Upper lobe of left lung (tissue), 6 donors: ENCODE measurements around the gene ZNF892. TPM values are rescaled to one million over a fixed set of nuclear protein-coding genes. Genes with fewer than 3 reads are reported as not detected.
"Not testable (repeated sequence)": the region's sequence is repeated elsewhere in the genome, so short reads cannot be mapped to it uniquely, and the experiment has no call there.

Experiments used
- ATAC-seq, 2 donors: fragments of 200-7000 bp; cut with Tn5 transposase; one replicate each; pipeline ENCODE4 v1.9.1; 2022; ENCODE audit warnings: mild to moderate bottlenecking in 2 of 2, moderate library complexity in 2 of 2; ENCODE audit not compliant: low FRiP score in 2 of 2
- DNase-seq, 2 donors: peaks; one replicate each; pipeline ENCODE4 v3.0.0-alpha.2; 2019 to 2020
- H3K27ac ChIP-seq, 4 donors: fragments of 200-600 bp; sonication (generic); one replicate each; pipeline ENCODE4 v1.5.1; 2016 to 2019
- H3K27me3 ChIP-seq, 4 donors: fragments of 200-600 bp; sonication (generic); one replicate each; pipeline ENCODE4 v1.5.1; 2017 to 2019
- H3K36me3 ChIP-seq, 4 donors: fragments of 200-600 bp; sonication (generic); one replicate each; pipeline ENCODE4 v1.5.1; 2016 to 2019
- H3K4me1 ChIP-seq, 4 donors: fragments of 200-600 bp; sonication (generic); one replicate each; pipeline ENCODE4 v1.5.1; 2018 to 2019
- H3K4me3 ChIP-seq, 4 donors: fragments of 200-600 bp; sonication (generic); one replicate each; pipeline ENCODE4 v1.5.1; 2017 to 2019; ENCODE audit warnings: mild to moderate bottlenecking in 2 of 4, moderate library complexity in 1 of 4
- H3K9me3 ChIP-seq, 4 donors: fragments of 200-600 bp; sonication (generic); one replicate each; pipeline ENCODE4 v1.5.1; 2018 to 2019
- EP300 ChIP-seq, 4 donors: sonication (generic); formaldehyde crosslinking; IDR thresholded peaks; one replicate each; pipeline ENCODE4 v1.5.1; 2017; ENCODE audit warnings: antibody characterized with exemption in 4 of 4, control low read depth in 2 of 4
- POLR2A ChIP-seq, 4 donors: fragments of 450-650 bp; IDR thresholded peaks; one replicate each; pipeline ENCODE4 v1.5.1; 2016 to 2017; ENCODE audit warnings: antibody characterized with exemption in 4 of 4, mild to moderate bottlenecking in 2 of 4
- POLR2AphosphoS5 ChIP-seq, 2 donors: sonication (generic); formaldehyde crosslinking; IDR thresholded peaks; one replicate each; pipeline ENCODE4 v1.5.1; 2017; ENCODE audit warnings: antibody characterized with exemption in 2 of 2
- WGBS, 2 donors: methylation state at CpG; one replicate each; pipeline ENCODE4 v1.1.5; 2017 to 2018; 5-methylcytosine and 5-hydroxymethylcytosine counted together
- total RNA-seq, 6 donors: library from RNA; depleted of rRNA in 4 of 6; stranded (reverse); fragments of >200 nt in 4 of 6; gene quantifications; one replicate each; pipeline versions ENCODE4 v1.1.0 to v1.2.1, GENCODE V29; 2016 to 2021
- TF ChIP-seq, protein P1 (sequence below), 6 experiments: fragments of 450-650 bp in 4 of 6; fragments of 200-600 bp in 2 of 6; sonication (generic) in 2 of 6; IDR thresholded peaks; one replicate each; pipeline ENCODE4 v1.5.1; 2016 to 2019; ENCODE audit warnings: antibody characterized with exemption in 6 of 6
- donor health status: DM: no; HTN: no; CAD: no; lungs with moderate emphysema.
- donor health status: DM: no; HTN: yes; CAD: no; lungs with severe emphysema.

ZNF892 gene
- total RNA-seq, 6 donors from 2014 or later, result 2.4 to 13.6 (median 4.4) TPM

DNA sequence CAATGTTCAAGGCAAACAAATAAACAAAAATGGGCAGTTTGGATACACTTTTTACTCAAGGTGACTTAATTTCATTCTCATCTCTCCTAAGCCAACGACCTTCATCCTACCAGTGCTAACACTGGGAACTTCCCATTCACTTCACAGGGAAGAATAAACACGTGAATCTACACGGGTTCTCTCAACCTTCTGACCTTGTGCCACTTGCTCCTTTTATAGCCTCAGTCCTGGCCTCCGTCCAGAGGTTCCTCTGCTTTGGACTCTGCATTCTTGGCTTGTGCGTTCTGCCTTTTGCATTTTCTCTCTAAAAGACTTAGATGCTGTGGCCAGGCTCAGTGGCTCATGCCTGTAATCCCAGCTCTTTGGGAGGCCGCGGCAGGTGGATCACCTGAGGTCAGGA is 27.9 kb upstream of the ZNF892 start:
- ATAC-seq (no peak), DNase-seq (no peak)
- Histone ChIP-seq H3K4me1 (no peaks in the 10 kb centered on the region), H3K27ac (no peak overlapping the region), H3K36me3 (peaks cover 21 to 60% (median 44%) of the 10 kb centered on the region in 4 donors), H3K9me3 (peaks cover 0 to 34% (median 18%) of the 10 kb centered on the region in 4 donors), H3K4me3 (no peak overlapping the region), H3K27me3 (no peaks in the 10 kb centered on the region)
- 86 to 87% methylated on average over 7 of the region's 7 CpGs for WGBS, 2 donors
- TF ChIP-seq POLR2A (IDR thresholded peaks at IDR 0.05), result no peak
- TF ChIP-seq, protein P1, sequence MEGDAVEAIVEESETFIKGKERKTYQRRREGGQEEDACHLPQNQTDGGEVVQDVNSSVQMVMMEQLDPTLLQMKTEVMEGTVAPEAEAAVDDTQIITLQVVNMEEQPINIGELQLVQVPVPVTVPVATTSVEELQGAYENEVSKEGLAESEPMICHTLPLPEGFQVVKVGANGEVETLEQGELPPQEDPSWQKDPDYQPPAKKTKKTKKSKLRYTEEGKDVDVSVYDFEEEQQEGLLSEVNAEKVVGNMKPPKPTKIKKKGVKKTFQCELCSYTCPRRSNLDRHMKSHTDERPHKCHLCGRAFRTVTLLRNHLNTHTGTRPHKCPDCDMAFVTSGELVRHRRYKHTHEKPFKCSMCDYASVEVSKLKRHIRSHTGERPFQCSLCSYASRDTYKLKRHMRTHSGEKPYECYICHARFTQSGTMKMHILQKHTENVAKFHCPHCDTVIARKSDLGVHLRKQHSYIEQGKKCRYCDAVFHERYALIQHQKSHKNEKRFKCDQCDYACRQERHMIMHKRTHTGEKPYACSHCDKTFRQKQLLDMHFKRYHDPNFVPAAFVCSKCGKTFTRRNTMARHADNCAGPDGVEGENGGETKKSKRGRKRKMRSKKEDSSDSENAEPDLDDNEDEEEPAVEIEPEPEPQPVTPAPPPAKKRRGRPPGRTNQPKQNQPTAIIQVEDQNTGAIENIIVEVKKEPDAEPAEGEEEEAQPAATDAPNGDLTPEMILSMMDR (IDR thresholded peaks at IDR 0.05), result no peak
- TF ChIP-seq POLR2AphosphoS5 (IDR thresholded peaks at IDR 0.05), result no peak
- no peak for TF ChIP-seq EP300 (IDR thresholded peaks at IDR 0.05)

DNA sequence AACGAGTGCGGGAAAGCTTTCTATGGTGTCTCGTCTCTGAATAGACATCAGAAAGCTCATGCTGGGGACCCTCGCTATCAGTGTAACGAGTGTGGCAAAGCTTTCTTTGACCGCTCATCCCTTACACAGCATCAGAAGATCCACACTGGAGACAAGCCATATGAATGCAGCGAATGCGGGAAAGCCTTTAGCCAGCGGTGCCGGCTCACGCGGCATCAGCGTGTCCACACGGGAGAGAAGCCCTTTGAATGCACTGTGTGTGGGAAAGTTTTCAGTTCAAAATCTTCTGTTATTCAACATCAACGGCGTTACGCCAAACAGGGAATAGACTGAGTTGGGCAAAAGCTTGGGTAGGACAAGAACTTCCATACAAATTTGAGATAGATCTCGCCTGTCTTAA is 25.5 kb upstream of the ZNF892 start:
- no peaks in the 10 kb centered on the region for H3K27me3 ChIP-seq

DNA sequence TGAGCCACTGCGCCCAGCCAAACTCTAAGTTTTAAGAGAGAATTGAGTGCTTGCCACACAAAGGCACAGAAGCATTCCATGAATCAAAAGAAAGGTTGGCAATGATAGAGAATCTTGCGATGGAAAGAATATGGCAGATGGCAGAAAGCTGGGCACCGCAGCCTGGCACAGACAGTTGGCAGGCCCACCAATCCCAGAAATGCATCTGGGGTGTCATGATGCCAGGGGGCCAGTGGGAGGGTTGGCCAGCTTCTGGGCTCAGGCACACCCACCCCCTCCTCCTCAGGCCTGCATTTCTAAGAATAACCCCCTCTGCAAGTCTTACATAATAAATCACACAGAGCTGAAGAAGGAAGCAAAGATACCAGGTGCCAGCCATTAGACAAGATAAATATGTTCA is 22.1 kb upstream of the ZNF892 start:
- Histone ChIP-seq H3K27me3 (no peaks in the 10 kb centered on the region), H3K4me1 (no peaks in the 10 kb centered on the region), H3K4me3 (no peak overlapping the region), H3K27ac (no peak overlapping the region), H3K36me3 (peaks cover 19 to 30% (median 26%) of the 10 kb centered on the region in 4 donors), H3K9me3 (peaks cover 0 to 26% (median 17%) of the 10 kb centered on the region in 4 donors)
- TF ChIP-seq, protein P1 (IDR thresholded peaks at IDR 0.05), result no peak
- DNase-seq (no peak), ATAC-seq (no peak)
- WGBS, 2 donors, result 98 to 100% methylated on average over 3 of the region's 3 CpGs

More for the DNA sequence above, 25.5 kb upstream of the ZNF892 start:
- peak in 1 of 2 donors; percentile 54 for DNase-seq
- no peak overlapping the region for H3K4me3 ChIP-seq
- TF ChIP-seq POLR2A (IDR thresholded peaks at IDR 0.05) (no peak), EP300 (IDR thresholded peaks at IDR 0.05) (no peak), POLR2AphosphoS5 (IDR thresholded peaks at IDR 0.05) (no peak)
- TF ChIP-seq, protein P1 (IDR thresholded peaks at IDR 0.05), result no peak
- H3K27ac ChIP-seq, result no peak overlapping the region
- WGBS, 2 donors, result 96 to 97% methylated on average over 18 of the region's 18 CpGs
- ATAC-seq, result no peak
- H3K4me1 ChIP-seq, result no peaks in the 10 kb centered on the region
- H3K9me3 ChIP-seq, result peaks cover 0 to 34% (median 18%) of the 10 kb centered on the region in 4 donors
- peaks cover 21 to 60% (median 42%) of the 10 kb centered on the region in 4 donors for H3K36me3 ChIP-seq

DNA sequence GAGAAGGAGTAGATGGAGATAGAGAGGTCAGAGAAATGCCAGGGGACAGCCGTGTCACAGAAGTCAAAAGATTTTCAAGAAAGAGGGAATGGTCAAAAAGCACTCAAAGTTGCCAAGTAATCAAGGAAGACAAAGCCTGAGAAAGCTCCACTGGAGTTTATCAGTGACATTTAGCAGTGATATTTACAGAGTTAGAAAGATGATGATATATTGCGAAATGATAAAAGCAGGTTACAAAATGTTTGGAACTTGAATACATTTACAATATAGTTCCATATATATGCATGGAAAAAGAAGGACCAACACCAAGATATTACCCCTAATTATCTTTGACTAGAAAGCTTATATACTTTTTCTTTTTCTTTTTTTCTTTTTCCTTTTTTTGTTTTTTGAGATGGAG is 21.3 kb upstream of the ZNF892 start:
- Histone ChIP-seq H3K9me3 (peaks cover 0 to 20% (median 13%) of the 10 kb centered on the region in 4 donors), H3K4me3 (no peak overlapping the region), H3K36me3 (peaks cover 12 to 22% (median 19%) of the 10 kb centered on the region in 4 donors), H3K4me1 (no peaks in the 10 kb centered on the region), H3K27me3 (no peaks in the 10 kb centered on the region), H3K27ac (no peak overlapping the region)
- DNase-seq (no peak), ATAC-seq (no peak)
- no peak for TF ChIP-seq EP300 (IDR thresholded peaks at IDR 0.05)
- no peak for TF ChIP-seq POLR2AphosphoS5 (IDR thresholded peaks at IDR 0.05)
- TF ChIP-seq, protein P1 (IDR thresholded peaks at IDR 0.05), result no peak
- TF ChIP-seq POLR2A (IDR thresholded peaks at IDR 0.05), result no peak
- 77 to 80% methylated on average over 2 of the region's 2 CpGs for WGBS, 2 donors

DNA sequence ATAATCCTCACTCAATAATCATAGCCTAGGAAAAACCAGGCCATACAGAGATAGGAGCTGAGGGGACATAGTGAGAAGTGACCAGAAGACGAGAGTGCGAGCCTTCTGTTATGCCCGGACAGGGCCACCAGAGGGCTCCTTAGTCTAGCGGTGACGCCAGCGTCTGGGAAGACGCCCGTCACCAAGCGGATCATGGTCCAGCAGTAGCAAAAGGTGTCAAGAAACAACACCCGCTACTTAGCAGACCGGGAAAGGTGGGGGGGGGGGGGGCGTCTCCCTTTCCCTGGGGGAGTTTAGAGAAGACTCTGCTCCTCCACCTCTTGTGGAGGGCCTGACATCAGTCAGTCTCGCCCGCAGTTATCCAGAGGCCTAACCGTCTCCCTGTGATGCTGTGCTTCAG is 14.4 kb upstream of the ZNF892 start:
- H3K4me3 ChIP-seq, H3K27ac ChIP-seq, ATAC-seq, H3K27me3 ChIP-seq, H3K4me1 ChIP-seq, H3K9me3 ChIP-seq, H3K36me3 ChIP-seq: not testable (repeated sequence)
- TF ChIP-seq, protein P1 (IDR thresholded peaks at IDR 0.05), result peak; percentile 41 to 70 (median 52)
- 22 to 29% methylated on average over 10 to 14 of the region's 15 CpGs for WGBS, 2 donors
- DNase-seq, result peak in 1 of 2 donors; percentile 57
